Hematopoietic multipotent progenitor cell treated with erythropoietin and hydrocortisone succinate and interleukin-3 and kit ligand, for 6 days (in vitro differentiated cells): ENCODE results near the gene KRT13.

Experiments
- DNase-seq: peaks from one replicate; pipeline ENCODE4 v3.0.0-alpha.2; 2015

Gene KRT13

DNA sequence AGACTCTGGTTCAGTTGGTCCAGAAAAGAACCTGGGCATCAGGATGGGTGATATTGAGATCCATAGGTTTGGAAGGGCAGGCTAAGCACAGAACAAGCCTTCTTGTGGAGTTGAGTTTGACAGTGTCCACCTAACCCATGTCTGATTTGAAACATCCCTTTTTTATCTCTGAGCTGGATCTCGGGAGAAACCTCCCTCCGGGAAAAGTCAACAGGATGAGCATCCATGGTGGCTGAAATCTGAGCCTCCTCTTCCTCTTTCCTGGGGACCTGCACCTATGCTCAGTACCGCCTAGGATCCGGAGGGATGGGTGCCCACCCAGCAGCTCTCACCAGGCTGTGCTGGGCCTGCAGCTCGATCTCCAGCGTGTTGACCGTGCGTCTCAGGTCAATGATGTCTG lies 41.7 kb downstream of the KRT13 start:
- DNase-seq = no peak

GRCh38 chr17:41462705-41463104 lies 42.7 kb downstream of the KRT13 start:
- DNase-seq = no peak

DNA sequence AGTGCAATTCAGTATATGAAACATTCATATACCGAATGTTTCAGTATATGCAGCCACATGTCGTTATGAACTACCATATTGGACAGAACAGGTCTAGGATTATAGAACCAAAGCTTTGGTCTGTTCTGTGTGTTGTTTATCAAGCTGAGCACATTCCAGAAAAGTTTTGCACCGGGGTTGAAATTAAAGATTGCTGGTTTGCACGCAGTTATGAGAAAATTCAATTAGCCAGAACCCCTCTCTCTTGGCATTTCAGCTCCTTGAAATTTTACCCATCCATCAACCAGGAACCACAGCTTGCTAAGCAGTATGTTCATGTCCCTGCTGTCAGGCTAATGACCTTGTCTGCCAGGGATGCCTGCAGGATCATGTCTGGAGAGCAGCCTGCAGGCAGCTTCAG lies 47.7 kb downstream of the KRT13 start:
- no peak for DNase-seq

DNA sequence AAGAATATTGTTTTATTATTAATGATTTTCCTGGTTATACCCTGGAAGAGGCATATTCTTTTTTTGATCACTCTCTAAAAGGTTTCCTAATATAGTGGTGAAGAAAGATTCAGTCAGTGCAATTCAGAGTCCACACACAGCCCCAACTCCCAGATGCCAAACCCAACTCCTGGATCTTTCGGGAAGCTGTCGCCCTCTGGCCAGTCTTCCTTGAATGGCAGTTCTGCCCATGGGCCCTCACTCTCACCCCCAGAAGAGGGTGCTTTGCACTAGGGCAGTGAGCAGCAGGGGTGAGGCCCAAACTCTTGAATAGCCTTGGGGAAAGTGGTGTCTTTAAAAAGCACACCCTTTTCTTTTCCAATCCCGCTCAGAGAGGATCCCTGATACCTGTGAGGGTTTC lies 49.2 kb downstream of the KRT13 start:
- no peak for DNase-seq

- no peak for DNase-seq
These were observed 50.2 kb downstream of the KRT13 start for GRCh38 chr17:41455236-41455635.

- no peak for DNase-seq
These were observed 52.3 kb downstream of the KRT13 start for GRCh38 chr17:41453066-41453465.

DNA sequence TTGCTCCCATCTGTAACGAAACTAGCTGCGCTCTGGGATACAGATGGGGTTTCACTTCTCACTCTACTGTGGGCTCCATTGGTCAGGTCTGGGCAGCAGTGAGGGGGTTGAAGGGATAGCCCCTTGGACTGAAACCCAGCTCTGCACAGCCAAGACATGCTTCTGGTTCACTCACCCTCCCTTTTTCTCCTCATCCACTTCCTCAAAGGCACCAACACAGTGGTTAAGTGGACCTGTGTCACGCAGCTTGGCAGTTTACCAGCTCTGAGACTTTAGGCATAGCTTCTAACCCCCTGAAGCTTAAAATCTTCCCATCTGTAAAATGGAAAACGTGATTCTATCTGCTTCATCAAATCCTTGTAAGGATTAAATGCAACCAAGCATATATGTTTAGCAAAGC lies 53.1 kb downstream of the KRT13 start:
- peak; percentile 52 for DNase-seq

- DNase-seq = no peak
These were observed 54.2 kb downstream of the KRT13 start for GRCh38 chr17:41451154-41451728.
